Hepatocyte (in vitro differentiated cells): Measurements from ENCODE around the gene FAM117B. TPM values are rescaled to one million over a fixed set of nuclear protein-coding genes. Genes with fewer than 3 reads are reported as not detected.
"Not testable (repeated sequence)": the region's sequence is repeated elsewhere in the genome, so short reads cannot be mapped to it uniquely, and the experiment has no call there.

ENCODE experiments used
- DNase-seq: peaks from one replicate; pipeline ENCODE4 v3.0.0-alpha.2; 2016; ENCODE audit warnings: low spot score
- H2AFZ ChIP-seq: fragments of 200-600 bp; sonication (generic); 2 replicates; pipeline ENCODE4 v1.6.0; 2016; ENCODE audit warnings: antibody characterized with exemption, mild to moderate bottlenecking
- H3K27ac ChIP-seq: fragments of 200-600 bp; sonication (generic); 2 replicates; pipeline ENCODE4 v1.5.1; 2016; ENCODE audit warnings: mild to moderate bottlenecking
- H3K27me3 ChIP-seq: fragments of 200-600 bp; sonication (generic); 2 replicates; pipeline ENCODE4 v1.6.1; 2016
- H3K36me3 ChIP-seq: fragments of 200-600 bp; sonication (generic); replicated peaks from 2 replicates; pipeline ENCODE4 v1.5.1; 2016; ENCODE audit warnings: low read depth; ENCODE audit not compliant: insufficient read depth
- H3K4me1 ChIP-seq: fragments of 200-600 bp; sonication (generic); 2 replicates; pipeline ENCODE4 v1.5.1; 2016; ENCODE audit warnings: mild to moderate bottlenecking, moderate library complexity; ENCODE audit not compliant: insufficient read depth
- H3K4me2 ChIP-seq: fragments of 200-600 bp; sonication (generic); 2 replicates; pipeline ENCODE4 v1.6.0; 2016
- H3K4me3 ChIP-seq: fragments of 200-600 bp; sonication (generic); 2 replicates; pipeline ENCODE4 v1.5.1; 2016; ENCODE audit warnings: mild to moderate bottlenecking
- H3K79me2 ChIP-seq: fragments of 200-600 bp; sonication (generic); 2 replicates; pipeline ENCODE4 v1.6.0; 2017; ENCODE audit warnings: mild to moderate bottlenecking
- H3K9me2 ChIP-seq: fragments of 200-600 bp; sonication (generic); replicated peaks from 2 replicates; pipeline ENCODE4 v1.6.0; 2017; ENCODE audit warnings: mild to moderate bottlenecking; ENCODE audit not compliant: insufficient read depth
- H3K9me3 ChIP-seq: fragments of 200-600 bp; sonication (generic); 2 replicates; pipeline ENCODE4 v1.5.1; 2016; ENCODE audit warnings: low read depth, mild to moderate bottlenecking
- H4K20me1 ChIP-seq: fragments of 200-600 bp; sonication (generic); 2 replicates; pipeline ENCODE4 v1.6.0; 2016; ENCODE audit warnings: mild to moderate bottlenecking; ENCODE audit not compliant: insufficient read depth, poor library complexity, severe bottlenecking
- CTCF ChIP-seq: fragments of 200-600 bp; sonication (generic); IDR thresholded peaks from 2 replicates; pipeline ENCODE4 v1.5.1; 2016; ENCODE audit warnings: antibody characterized with exemption, mild to moderate bottlenecking; ENCODE audit not compliant: poor library complexity
- EZH2 ChIP-seq: fragments of 200-600 bp; sonication (generic); IDR thresholded peaks from 2 replicates; pipeline ENCODE4 v1.6.1; 2016; ENCODE audit warnings: antibody characterized with exemption, mild to moderate bottlenecking, borderline replicate concordance
- EZH2phosphoT487 ChIP-seq: fragments of 200-600 bp; sonication (generic); IDR thresholded peaks from one replicate; pipeline ENCODE4 v1.6.1; 2018; ENCODE audit warnings: antibody characterized with exemption, mild to moderate bottlenecking, low read depth, moderate library complexity; ENCODE audit not compliant: unreplicated experiment, severe bottlenecking
- WGBS: methylation state at CpG from one replicate; pipeline ENCODE4 v1.1.6; 2016; ENCODE audit warnings: low lambda C conversion rate; ENCODE audit errors: missing lambda C conversion rate; 5-methylcytosine and 5-hydroxymethylcytosine counted together
- polyA plus RNA-seq: library from polyadenylated mRNA; unstranded; fragments of >200 nt; fragmentation: Nextera tagmentation; extraction: Ambion mirVana; gene quantifications from 2 replicates; pipeline ENCODE4 v1.2.1, GENCODE V29; 2016
- total RNA-seq: library from RNA; depleted of rRNA; stranded (reverse); fragments of >200 nt; gene quantifications from 2 replicates; pipeline ENCODE4 v1.2.3, GENCODE V29; 2014

FAM117B gene
- total and polyA plus RNA-seq, 2 experiments from 2014 or later, result 9.0 to 13.8 TPM

GRCh38 chr2:202797944-202798343, 163.2 kb downstream of the FAM117B start:
- no peak for DNase-seq
- H3K4me2 ChIP-seq, result no peak overlapping the region
- no peaks in the 10 kb centered on the region for H3K36me3 ChIP-seq
- H3K9me2 ChIP-seq, result no peaks in the 10 kb centered on the region
- H3K9me3 ChIP-seq, result no peaks in the 10 kb centered on the region
- no peak overlapping the region for H2AFZ ChIP-seq
- H3K4me1 ChIP-seq, result no peaks in the 10 kb centered on the region
- H3K27ac ChIP-seq, result no peak overlapping the region
- H3K27me3 ChIP-seq, result no peaks in the 10 kb centered on the region
- H3K4me3 ChIP-seq, result no peak overlapping the region
- no peaks in the 10 kb centered on the region for H3K79me2 ChIP-seq
- no peaks in the 10 kb centered on the region for H4K20me1 ChIP-seq
- TF ChIP-seq CTCF, result no peak
- no peak for TF ChIP-seq EZH2
- TF ChIP-seq EZH2phosphoT487, result no peak

- DNase-seq, result peak; percentile 22
Observed at GRCh38 chr2:202805911-202806310, 171.1 kb downstream of the FAM117B start.

GRCh38 chr2:202807431-202808138, 172.8 kb downstream of the FAM117B start:
- WGBS, result 95% methylated on average over 1 of the region's 1 CpG

More at GRCh38 chr2:202805911-202806310, 171.1 kb downstream of the FAM117B start:
- not testable (repeated sequence) for H3K4me2 ChIP-seq, H2AFZ ChIP-seq, H4K20me1 ChIP-seq, H3K9me3 ChIP-seq, H3K4me1 ChIP-seq, H3K27me3 ChIP-seq, H3K79me2 ChIP-seq, H3K4me3 ChIP-seq, H3K9me2 ChIP-seq, H3K27ac ChIP-seq, H3K36me3 ChIP-seq
- WGBS, result 48% methylated on average over 9 of the region's 9 CpGs

GRCh38 chr2:202808754-202809153, 174.0 kb downstream of the FAM117B start:
- no peak overlapping the region for H3K4me3 ChIP-seq
- H3K27ac ChIP-seq, result no peak overlapping the region
- no peaks in the 10 kb centered on the region for H3K4me1 ChIP-seq
- 94% methylated on average over 3 of the region's 3 CpGs for WGBS
- TF ChIP-seq CTCF (no peak), EZH2phosphoT487 (no peak), EZH2 (no peak)
- H3K9me2 ChIP-seq, result no peaks in the 10 kb centered on the region
- DNase-seq, result no peak
- H2AFZ ChIP-seq, result no peak overlapping the region
- no peaks in the 10 kb centered on the region for H3K36me3 ChIP-seq
- H3K4me2 ChIP-seq, result no peak overlapping the region
- H3K9me3 ChIP-seq, result no peaks in the 10 kb centered on the region
- H3K79me2 ChIP-seq, result no peaks in the 10 kb centered on the region
- no peaks in the 10 kb centered on the region for H4K20me1 ChIP-seq
- no peaks in the 10 kb centered on the region for H3K27me3 ChIP-seq

More at GRCh38 chr2:202807431-202808138, 172.8 kb downstream of the FAM117B start:
- not testable (repeated sequence) for H3K4me1 ChIP-seq, H3K4me2 ChIP-seq, H3K36me3 ChIP-seq, H3K9me3 ChIP-seq, H3K9me2 ChIP-seq, H2AFZ ChIP-seq, H3K4me3 ChIP-seq, H4K20me1 ChIP-seq, H3K27me3 ChIP-seq, H3K79me2 ChIP-seq
- H3K27ac ChIP-seq, result peak overlapping the region; percentile 23
- DNase-seq, result peak; percentile 69
